Fibroblast of lung (primary cell): ENCODE measurements around the gene HTRA2. TPM values are rescaled to one million over a fixed set of nuclear protein-coding genes. Genes with fewer than 3 reads are reported as not detected.

Experiments used
- DNase-seq, 2 donors: peaks; one replicate each; pipeline versions ENCODE4 v3.0.0 to v3.0.0-alpha.2; 2010; ENCODE audit warnings: low read depth in 2 of 2
- H2AFZ ChIP-seq: 2 replicates; pipeline ENCODE4 v1.5.1; 2012; ENCODE audit warnings: low read length, control low read depth, inconsistent platforms
- H3K27ac ChIP-seq: 2 replicates; pipeline ENCODE4 v1.5.1; 2011; ENCODE audit warnings: low read length, control low read depth; ENCODE audit not compliant: insufficient read depth
- H3K27me3 ChIP-seq: 2 replicates; pipeline ENCODE4 v1.5.1; 2011; ENCODE audit warnings: mild to moderate bottlenecking, low read length; ENCODE audit not compliant: control insufficient read depth, insufficient read depth
- H3K36me3 ChIP-seq: 2 replicates; pipeline ENCODE4 v1.5.1; 2011; ENCODE audit warnings: low read length; ENCODE audit not compliant: control insufficient read depth, insufficient read depth
- H3K4me1 ChIP-seq: 2 replicates; pipeline ENCODE4 v1.5.1; 2011; ENCODE audit warnings: low read length; ENCODE audit not compliant: control insufficient read depth, insufficient read depth; ENCODE audit errors: extremely low read depth
- H3K4me2 ChIP-seq: 2 replicates; pipeline ENCODE4 v1.5.1; 2011; ENCODE audit warnings: low read length, control low read depth; ENCODE audit not compliant: insufficient read depth; ENCODE audit errors: extremely low read depth
- H3K4me3 ChIP-seq, 4 experiments: fragments of 200-600 bp in 1 of 4; sonication (generic) in 1 of 4; replicated peaks in 1 of 4; 2 replicates each; pipeline ENCODE4 v1.5.1; 2011 to 2016; ENCODE audit warnings: low read length in 4 of 4, low read depth in 3 of 4, mild to moderate bottlenecking in 3 of 4, control low read depth in 2 of 4, inconsistent platforms in 1 of 4, mixed read lengths in 1 of 4; ENCODE audit not compliant: insufficient read depth in 1 of 4; ENCODE audit errors: control extremely low read depth in 1 of 4
- H3K79me2 ChIP-seq: 2 replicates; pipeline ENCODE4 v1.5.1; 2012; ENCODE audit warnings: mild to moderate bottlenecking, low read length, inconsistent platforms; ENCODE audit not compliant: control insufficient read depth, insufficient read depth
- H3K9ac ChIP-seq: 2 replicates; pipeline ENCODE4 v1.5.1; 2011; ENCODE audit warnings: mild to moderate bottlenecking, low read length, control low read depth; ENCODE audit not compliant: insufficient read depth
- H3K9me3 ChIP-seq: 2 replicates; pipeline ENCODE4 v1.5.1; 2012; ENCODE audit warnings: low read depth, low read length; ENCODE audit not compliant: control insufficient read depth, insufficient read depth
- H4K20me1 ChIP-seq: 2 replicates; pipeline ENCODE4 v1.5.1; 2011; ENCODE audit warnings: low read length; ENCODE audit not compliant: control insufficient read depth, insufficient read depth; ENCODE audit errors: extremely low read depth
- EZH2 ChIP-seq: IDR thresholded peaks from 2 replicates; pipeline ENCODE4 v1.5.1; 2012; ENCODE audit warnings: low read length, control low read depth, mild to moderate bottlenecking; ENCODE audit errors: missing control alignments
- polyA plus RNA-seq, 2 donors: library from polyadenylated mRNA; depleted of rRNA in 1 of 2; stranded (reverse) in 1 of 2; unstranded in 1 of 2; fragments of >200 nt; gene quantifications; 2 replicates each; pipeline ENCODE4 v1.2.1, GENCODE V29; 2011 to 2012; ENCODE audit warnings: missing spikeins in 1 of 2
- total RNA-seq: library from RNA; depleted of rRNA; stranded (reverse); fragments of >200 nt; gene quantifications from 2 replicates; pipeline ENCODE4 v1.2.1, GENCODE V29; 2014
- TF ChIP-seq, protein P1 (sequence below), 2 donors: IDR thresholded peaks in 1 of 2; conservative IDR thresholded peaks in 1 of 2; 1 replicate in 1 of 2; 2 replicates in 1 of 2; pipeline ENCODE4 v1.5.1; 2011 to 2012; ENCODE audit warnings: low read length in 2 of 2, control low read depth in 1 of 2, inconsistent platforms in 1 of 2, low read depth in 1 of 2, mild to moderate bottlenecking in 1 of 2

The HTRA2 gene
- total and polyA plus RNA-seq, 2 donors (not counting 1 experiment from before 2014, with no cell fraction given), result 18.8 to 45.7 TPM

- Histone ChIP-seq H3K9ac (peak overlapping the region; percentile 72), H3K4me2 (peak overlapping the region; percentile 95), H3K27ac (peak overlapping the region; percentile 63), H4K20me1 (no peaks in the 10 kb centered on the region), H3K4me1 (peaks cover 7% of the 10 kb centered on the region), H3K9me3 (no peaks in the 10 kb centered on the region), H2AFZ (peak overlapping the region; percentile 68), H3K4me3 (peak overlapping the region; percentile 72 to 97 (median 78)), H3K36me3 (peaks cover 23% of the 10 kb centered on the region), H3K27me3 (no peaks in the 10 kb centered on the region), H3K79me2 (peaks cover 25% of the 10 kb centered on the region)
- DNase-seq, result peak in 1 of 2 donors; percentile 41
- TF ChIP-seq, protein P1, sequence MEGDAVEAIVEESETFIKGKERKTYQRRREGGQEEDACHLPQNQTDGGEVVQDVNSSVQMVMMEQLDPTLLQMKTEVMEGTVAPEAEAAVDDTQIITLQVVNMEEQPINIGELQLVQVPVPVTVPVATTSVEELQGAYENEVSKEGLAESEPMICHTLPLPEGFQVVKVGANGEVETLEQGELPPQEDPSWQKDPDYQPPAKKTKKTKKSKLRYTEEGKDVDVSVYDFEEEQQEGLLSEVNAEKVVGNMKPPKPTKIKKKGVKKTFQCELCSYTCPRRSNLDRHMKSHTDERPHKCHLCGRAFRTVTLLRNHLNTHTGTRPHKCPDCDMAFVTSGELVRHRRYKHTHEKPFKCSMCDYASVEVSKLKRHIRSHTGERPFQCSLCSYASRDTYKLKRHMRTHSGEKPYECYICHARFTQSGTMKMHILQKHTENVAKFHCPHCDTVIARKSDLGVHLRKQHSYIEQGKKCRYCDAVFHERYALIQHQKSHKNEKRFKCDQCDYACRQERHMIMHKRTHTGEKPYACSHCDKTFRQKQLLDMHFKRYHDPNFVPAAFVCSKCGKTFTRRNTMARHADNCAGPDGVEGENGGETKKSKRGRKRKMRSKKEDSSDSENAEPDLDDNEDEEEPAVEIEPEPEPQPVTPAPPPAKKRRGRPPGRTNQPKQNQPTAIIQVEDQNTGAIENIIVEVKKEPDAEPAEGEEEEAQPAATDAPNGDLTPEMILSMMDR (conservative IDR thresholded peaks at IDR 0.05 in 1 of 2, IDR thresholded peaks at IDR 0.05 in 1 of 2; ENCODE audit: low read depth in 1 of 2, low read length in 2 of 2), result no peak
- TF ChIP-seq EZH2, result no peak
Observed at GRCh38 chr2:74530239-74531187, 780 bp downstream of the HTRA2 start.

DNA sequence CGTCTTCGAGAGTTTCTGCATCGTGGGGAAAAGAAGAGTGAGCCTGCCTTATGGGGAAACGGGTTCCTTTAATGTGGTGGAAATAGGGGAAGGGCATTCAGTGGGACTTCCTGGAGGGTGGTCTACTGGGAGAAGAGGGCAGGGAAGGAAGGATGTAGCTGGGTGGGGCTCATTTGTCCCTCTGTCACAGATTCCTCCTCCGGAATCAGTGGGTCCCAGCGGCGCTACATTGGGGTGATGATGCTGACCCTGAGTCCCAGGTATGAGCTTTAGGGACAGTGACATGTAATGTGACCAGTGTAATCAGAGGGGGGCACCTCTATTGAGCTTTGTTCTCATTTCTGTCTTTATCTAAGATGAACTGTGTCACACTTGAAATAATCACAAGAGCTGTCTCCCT is 1.9 kb downstream of the HTRA2 start:
- no peak overlapping the region for H2AFZ ChIP-seq
- no peak overlapping the region for H3K4me2 ChIP-seq
- no peaks in the 10 kb centered on the region for H4K20me1 ChIP-seq
- H3K79me2 ChIP-seq, result peaks cover 25% of the 10 kb centered on the region
- no peaks in the 10 kb centered on the region for H3K9me3 ChIP-seq
- TF ChIP-seq, protein P1 (conservative IDR thresholded peaks at IDR 0.05 in 1 of 2, IDR thresholded peaks at IDR 0.05 in 1 of 2; ENCODE audit: low read depth in 1 of 2, low read length in 2 of 2), result no peak
- TF ChIP-seq EZH2, result no peak
- peak overlapping the region in 1 of 4 experiments; percentile 97 for H3K4me3 ChIP-seq
- H3K4me1 ChIP-seq, result peaks cover 7% of the 10 kb centered on the region
- H3K27me3 ChIP-seq, result no peaks in the 10 kb centered on the region
- no peak for DNase-seq
- no peak overlapping the region for H3K27ac ChIP-seq
- H3K36me3 ChIP-seq, result peaks cover 19% of the 10 kb centered on the region
- no peak overlapping the region for H3K9ac ChIP-seq

DNA sequence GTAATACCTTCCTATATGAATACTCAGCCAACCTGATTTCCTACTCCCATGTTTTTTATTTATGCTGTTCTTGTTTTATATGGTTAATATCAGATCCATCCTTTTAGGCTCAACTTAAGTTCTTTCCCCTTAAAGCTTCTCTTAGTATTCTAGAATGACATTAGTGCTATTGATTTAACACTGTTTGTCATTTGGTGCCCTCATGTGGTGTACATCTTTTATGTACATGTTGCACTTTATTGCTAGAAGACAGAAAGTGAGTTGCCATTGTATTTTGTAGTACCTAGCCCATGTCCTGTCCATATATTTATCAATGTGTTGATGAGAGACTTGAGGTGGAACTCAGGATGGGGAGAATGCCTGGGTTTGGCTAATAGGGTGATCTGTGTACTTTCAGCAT is 2.5 kb downstream of the HTRA2 start:
- Histone ChIP-seq H4K20me1 (no peaks in the 10 kb centered on the region), H2AFZ (no peak overlapping the region), H3K27ac (no peak overlapping the region), H3K36me3 (peaks cover 14% of the 10 kb centered on the region), H3K9ac (no peak overlapping the region), H3K4me3 (no peak overlapping the region), H3K4me1 (peaks cover 7% of the 10 kb centered on the region), H3K4me2 (no peak overlapping the region), H3K79me2 (peaks cover 23% of the 10 kb centered on the region), H3K9me3 (no peaks in the 10 kb centered on the region), H3K27me3 (no peaks in the 10 kb centered on the region)
- peak in 1 of 2 donors; percentile 76 for DNase-seq
- no peak for TF ChIP-seq EZH2
- TF ChIP-seq, protein P1 (conservative IDR thresholded peaks at IDR 0.05 in 1 of 2, IDR thresholded peaks at IDR 0.05 in 1 of 2; ENCODE audit: low read depth in 1 of 2, low read length in 2 of 2), result peak in 1 of 2 donors; percentile 30
